Panc1 (cell line): ENCODE measurements around the gene TC2N. TPM values are rescaled to one million over a fixed set of nuclear protein-coding genes. Genes with fewer than 3 reads are reported as not detected.

Experiments used
- ATAC-seq: fragments of 200-7000 bp; cut with Tn5 transposase; 2 replicates; pipeline ENCODE4 v1.9.1; 2020; ENCODE audit warnings: mild to moderate bottlenecking, moderate library complexity
- BruUV-seq: library from RNA; stranded (reverse); fragments of 400-500 nt; replicated peaks from 2 replicates; lab custom pipeline; 2021; lab: Mats Ljungman, UMichigan
- CTCF ChIA-PET: fragments of 300-600 bp; sonication (Branson Sonifier 250); formaldehyde crosslinking; loops from one replicate; lab custom pipeline; 2022; ENCODE audit warnings: antibody characterized with exemption; lab: Charles Lee
- POLR2A ChIA-PET: fragments of 300-600 bp; sonication (Branson Sonifier 250); formaldehyde crosslinking; loops from one replicate; lab custom pipeline; 2022; ENCODE audit warnings: antibody characterized with exemption; lab: Charles Lee
- DNase-seq: peaks from one replicate; pipeline ENCODE4 v3.0.0-alpha.2; 2010; ENCODE audit warnings: low read depth, low spot score
- H3K27ac ChIP-seq: 2 replicates; pipeline ENCODE4 v1.5.1; 2011; ENCODE audit warnings: mild to moderate bottlenecking, low read length, inconsistent platforms
- H3K27me3 ChIP-seq: fragments of 200-500 bp; sonication (Bioruptor generic); 2 replicates; pipeline ENCODE4 v1.6.0; 2014; ENCODE audit warnings: low read length, inconsistent platforms; ENCODE audit not compliant: control insufficient read depth, insufficient read depth
- H3K36me3 ChIP-seq: fragments of 200-500 bp; sonication (Bioruptor generic); 2 replicates; pipeline ENCODE4 v1.5.1; 2014; ENCODE audit warnings: inconsistent platforms, mild to moderate bottlenecking, low read length, moderate library complexity; ENCODE audit not compliant: control insufficient read depth, insufficient read depth
- H3K4me1 ChIP-seq: 2 replicates; pipeline ENCODE4 v1.5.1; 2011; ENCODE audit warnings: inconsistent platforms, mild to moderate bottlenecking, low read length, moderate library complexity; ENCODE audit not compliant: control insufficient read depth, insufficient read depth
- H3K4me3 ChIP-seq, 2 experiments: 2 replicates each; pipeline ENCODE4 v1.5.1; 2011 to 2012; ENCODE audit warnings: low read depth in 2 of 2, low read length in 2 of 2, mild to moderate bottlenecking in 2 of 2, inconsistent platforms in 1 of 2, moderate library complexity in 1 of 2
- H3K9me3 ChIP-seq: fragments of 200-500 bp; sonication (Bioruptor generic); 2 replicates; pipeline ENCODE4 v1.5.1; 2014; ENCODE audit warnings: low read depth, mild to moderate bottlenecking, inconsistent platforms, low read length, moderate library complexity; ENCODE audit not compliant: control insufficient read depth, insufficient read depth
- CTCF ChIP-seq: fragments of 450-650 bp; IDR thresholded peaks from 2 replicates; pipeline ENCODE4 v1.5.1; 2017; ENCODE audit warnings: mild to moderate bottlenecking
- POLR2AphosphoS5 ChIP-seq: IDR thresholded peaks from 2 replicates; pipeline ENCODE4 v1.6.1; 2012; ENCODE audit warnings: mild to moderate bottlenecking, low read depth, low read length, moderate library complexity
- REST ChIP-seq, 2 experiments: IDR thresholded peaks; 2 replicates each; pipeline ENCODE4 v1.6.1; 2011 to 2012; ENCODE audit warnings: low read depth in 2 of 2, control low read depth in 1 of 2, low read length in 1 of 2, mild to moderate bottlenecking in 1 of 2, moderate library complexity in 1 of 2; ENCODE audit not compliant: insufficient read depth in 1 of 2
- SIN3A ChIP-seq: IDR thresholded peaks from 2 replicates; pipeline ENCODE4 v1.6.1; 2012; ENCODE audit warnings: low read depth, mild to moderate bottlenecking, low read length, moderate library complexity, borderline replicate concordance; ENCODE audit not compliant: insufficient read depth
- TCF7L2 ChIP-seq: IDR thresholded peaks from 2 replicates; pipeline ENCODE4 v1.6.1; 2011; ENCODE audit warnings: mild to moderate bottlenecking, low read depth, low read length, inconsistent platforms
- in situ Hi-C: cut with HindIII; loops from 2 replicates; pipeline ENCODE4 v1.10.0; 2016; ENCODE audit warnings: low sequenced_read_pairs, low pct_unique_long_range_greater_than_20kb
- intact Hi-C: fragments of 100-400 bp; cut with micrococcal nuclease; formaldehyde crosslinking; loops from one replicate; pipeline ENCODE4 v1.10.0; 2022; ENCODE audit not compliant: unreplicated experiment
- total RNA-seq: library from RNA; stranded (reverse); gene quantifications from one replicate; pipeline ENCODE4 v1.2.1, GENCODE V29; 2021; ENCODE audit not compliant: unreplicated experiment

The TC2N gene
- total RNA-seq, 1 experiment from 2014 or later: 0.49 TPM

- Histone ChIP-seq H3K4me1 (no peaks in the 10 kb centered on the region), H3K27ac (no peak overlapping the region), H3K9me3 (no peaks in the 10 kb centered on the region), H3K27me3 (peaks cover 4% of the 10 kb centered on the region), H3K36me3 (no peaks in the 10 kb centered on the region), H3K4me3 (no peak overlapping the region)
- BruUV-seq: no TSS peak
- DNase-seq: no peak
- intact Hi-C loops: no loop called here
- TF ChIP-seq TCF7L2 (no peak), REST (IDR thresholded peaks at IDR 0.05; ENCODE audit: insufficient read depth in 1 of 2, low read depth in 2 of 2, low read length in 1 of 2) (no peak), SIN3A (no peak), POLR2AphosphoS5 (no peak), CTCF (no peak)
- in situ Hi-C loops: no loop called here
- POLR2A ChIA-PET: no interaction called here
- ATAC-seq: no peak
- CTCF ChIA-PET: no interaction called here
Observed at GRCh38 chr14:91796617-91797347, 70.6 kb downstream of the TC2N start.

GRCh38 chr14:91793704-91794103 is 73.6 kb downstream of the TC2N start:
- in situ Hi-C loops (no loop called here), intact Hi-C loops (no loop called here)
- ChIA-PET CTCF (no interaction called here), POLR2A (no interaction called here)
- no peaks in the 10 kb centered on the region for H3K36me3 ChIP-seq
- BruUV-seq: no TSS peak
- peaks cover 4% of the 10 kb centered on the region for H3K27me3 ChIP-seq
- H3K4me1 ChIP-seq: no peaks in the 10 kb centered on the region
- no peak for TF ChIP-seq SIN3A
- TF ChIP-seq POLR2AphosphoS5: no peak
- no peak for TF ChIP-seq REST (IDR thresholded peaks at IDR 0.05; ENCODE audit: insufficient read depth in 1 of 2, low read depth in 2 of 2, low read length in 1 of 2)
- no peak for TF ChIP-seq CTCF
- no peak for TF ChIP-seq TCF7L2
- ATAC-seq: no peak
- no peaks in the 10 kb centered on the region for H3K9me3 ChIP-seq
- no peak for DNase-seq
- H3K4me3 ChIP-seq: no peak overlapping the region
- H3K27ac ChIP-seq: no peak overlapping the region
